K562 (cell line): ENCODE measurements around the gene SIX3.

Experiments
- CBFA2T3 ChIP-seq: fragments of 450-650 bp; IDR thresholded peaks from 2 replicates; pipeline ENCODE4 v1.6.1; 2017
- MYBL2 ChIP-seq, 2 experiments: fragments of 450-650 bp in 1 of 2; sonication (generic) in 1 of 2; formaldehyde crosslinking in 1 of 2; IDR thresholded peaks; 2 replicates each; pipeline versions ENCODE4 v1.6.1 to v1.8.1; 2017 to 2022; ENCODE audit warnings: borderline replicate concordance in 1 of 2, inconsistent platforms in 1 of 2, low read depth in 1 of 2, mild to moderate bottlenecking in 1 of 2, missing genetic modification reagents in 1 of 2, moderate library complexity in 1 of 2
- POLR2AphosphoS5 ChIP-seq: IDR thresholded peaks from 2 replicates; pipeline ENCODE4 v1.6.1; 2011; ENCODE audit warnings: mild to moderate bottlenecking, low read depth, low read length, moderate library complexity; ENCODE audit not compliant: control insufficient read depth, insufficient read depth
- RBM39 ChIP-seq: fragments of 200-400 bp; formaldehyde crosslinking; optimal IDR thresholded peaks from 2 replicates; pipeline ENCODE3; 2018; ENCODE audit warnings: low read depth, low read length
- RCOR1 ChIP-seq, 2 experiments: IDR thresholded peaks; 2 replicates each; pipeline ENCODE4 v1.6.1; 2012; ENCODE audit warnings: low read depth in 2 of 2, low read length in 2 of 2, borderline replicate concordance in 1 of 2, improper control_type of control experiment in 1 of 2
- SMARCA4 ChIP-seq: fragments of 450-650 bp; IDR thresholded peaks from 2 replicates; pipeline ENCODE4 v1.6.1; 2016
- TBP ChIP-seq: optimal IDR thresholded peaks from 2 replicates; pipeline ENCODE3; 2011; ENCODE audit warnings: low read depth, low read length, improper control_type of control experiment
- TCF7L2 ChIP-seq: fragments of 150-350 bp; IDR thresholded peaks from 2 replicates; pipeline ENCODE4 v1.6.1; 2016; ENCODE audit warnings: low read depth, mild to moderate bottlenecking, low read length, moderate library complexity
- TRIM28 ChIP-seq: fragments of 450-650 bp; IDR thresholded peaks from 2 replicates; pipeline ENCODE4 v1.6.1; 2017
- U2AF1 ChIP-seq: fragments of 200-400 bp; formaldehyde crosslinking; optimal IDR thresholded peaks from 2 replicates; pipeline ENCODE3; 2017; ENCODE audit warnings: mild to moderate bottlenecking, low read depth, low read length, moderate library complexity
- YY1 ChIP-seq, 3 experiments: IDR thresholded peaks; 2 replicates each; pipeline ENCODE4 v1.6.1; 2011; ENCODE audit warnings: low read length in 2 of 3, mild to moderate bottlenecking in 2 of 3, moderate library complexity in 2 of 3, borderline replicate concordance in 1 of 3, control low read depth in 1 of 3, low read depth in 1 of 3; ENCODE audit not compliant: insufficient read depth in 3 of 3, insufficient replicate concordance in 2 of 3, control insufficient read depth in 1 of 3, insufficient read length in 1 of 3; ENCODE audit errors: extremely low read depth in 1 of 3
- ZKSCAN3 ChIP-seq: fragments of 250-450 bp; sonication (Bioruptor Pico); IDR thresholded peaks from 2 replicates; pipeline ENCODE4 v1.4.0; 2020
- TF ChIP-seq, protein P1 (sequence below), 2 experiments: fragments of 450-650 bp in 1 of 2; sonication (generic) in 1 of 2; formaldehyde crosslinking in 1 of 2; IDR thresholded peaks in 1 of 2; conservative IDR thresholded peaks in 1 of 2; 2 replicates each; pipeline versions ENCODE4 v1.6.1 to v1.8.1; 2016 to 2023; ENCODE audit warnings: mild to moderate bottlenecking in 2 of 2, moderate library complexity in 2 of 2, inconsistent platforms in 1 of 2, missing genetic modification reagents in 1 of 2
- TF ChIP-seq, protein P2 (sequence below), 3 experiments: IDR thresholded peaks in 2 of 3; conservative IDR thresholded peaks in 1 of 3; 2 replicates each; pipeline ENCODE4 v1.5.1; 2011 to 2012; ENCODE audit warnings: low read length in 3 of 3, mild to moderate bottlenecking in 3 of 3, control low read depth in 2 of 3, improper control_type of control experiment in 1 of 3, inconsistent platforms in 1 of 3, low read depth in 1 of 3, mixed read lengths in 1 of 3, moderate library complexity in 1 of 3; ENCODE audit not compliant: insufficient read depth in 2 of 3

DNA sequence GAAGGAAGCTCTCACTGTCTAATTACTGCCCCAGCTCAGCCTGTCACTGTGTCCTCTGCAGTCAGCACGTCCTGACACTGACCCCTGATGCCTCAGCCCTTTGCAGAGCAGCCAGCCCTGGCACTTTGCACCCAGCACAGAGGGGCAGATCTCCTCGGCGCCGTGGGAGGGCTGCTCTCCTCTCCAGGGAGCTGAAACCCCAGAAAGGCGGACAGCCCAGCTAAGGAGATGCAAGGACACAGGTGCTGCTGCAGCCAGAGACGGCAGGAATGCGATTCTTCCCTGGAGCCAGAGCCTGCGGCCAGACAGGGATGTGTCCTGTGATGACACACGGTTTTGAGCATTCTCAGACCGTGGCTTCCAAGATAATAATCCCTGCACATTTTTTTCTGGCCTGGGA lies 34.5 kb upstream of the SIX3 start:
- TF ChIP-seq MYBL2 (IDR thresholded peaks at IDR 0.05; ENCODE audit: low read depth) (no peak), MYBL2 (CRISPR knock-in tag; IDR thresholded peaks at IDR 0.05; ENCODE audit: borderline replicate concordance) (no peak), U2AF1 (no peak), TBP (no peak), POLR2AphosphoS5 (no peak), TRIM28 (no peak), TCF7L2 (no peak), CBFA2T3 (no peak), RCOR1 (IDR thresholded peaks at IDR 0.05; ENCODE audit: borderline replicate concordance in 1 of 2, low read depth in 2 of 2, low read length in 2 of 2) (no peak), ZKSCAN3 (CRISPR knock-in tag) (no peak), SMARCA4 (no peak), YY1 (IDR thresholded peaks at IDR 0.05; ENCODE audit: borderline replicate concordance in 1 of 3, control insufficient read depth in 1 of 3, extremely low read depth in 1 of 3, insufficient read depth in 3 of 3, insufficient read length in 1 of 3, insufficient replicate concordance in 2 of 3, low read depth in 1 of 3, low read length in 2 of 3) (no peak), RBM39 (no peak)
- TF ChIP-seq, protein P1, sequence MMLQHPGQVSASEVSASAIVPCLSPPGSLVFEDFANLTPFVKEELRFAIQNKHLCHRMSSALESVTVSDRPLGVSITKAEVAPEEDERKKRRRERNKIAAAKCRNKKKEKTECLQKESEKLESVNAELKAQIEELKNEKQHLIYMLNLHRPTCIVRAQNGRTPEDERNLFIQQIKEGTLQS (IDR thresholded peaks at IDR 0.05) = no peak
- TF ChIP-seq, protein P1 (CRISPR knock-in tag; conservative IDR thresholded peaks at IDR 0.05) = no peak
- TF ChIP-seq, protein P2, sequence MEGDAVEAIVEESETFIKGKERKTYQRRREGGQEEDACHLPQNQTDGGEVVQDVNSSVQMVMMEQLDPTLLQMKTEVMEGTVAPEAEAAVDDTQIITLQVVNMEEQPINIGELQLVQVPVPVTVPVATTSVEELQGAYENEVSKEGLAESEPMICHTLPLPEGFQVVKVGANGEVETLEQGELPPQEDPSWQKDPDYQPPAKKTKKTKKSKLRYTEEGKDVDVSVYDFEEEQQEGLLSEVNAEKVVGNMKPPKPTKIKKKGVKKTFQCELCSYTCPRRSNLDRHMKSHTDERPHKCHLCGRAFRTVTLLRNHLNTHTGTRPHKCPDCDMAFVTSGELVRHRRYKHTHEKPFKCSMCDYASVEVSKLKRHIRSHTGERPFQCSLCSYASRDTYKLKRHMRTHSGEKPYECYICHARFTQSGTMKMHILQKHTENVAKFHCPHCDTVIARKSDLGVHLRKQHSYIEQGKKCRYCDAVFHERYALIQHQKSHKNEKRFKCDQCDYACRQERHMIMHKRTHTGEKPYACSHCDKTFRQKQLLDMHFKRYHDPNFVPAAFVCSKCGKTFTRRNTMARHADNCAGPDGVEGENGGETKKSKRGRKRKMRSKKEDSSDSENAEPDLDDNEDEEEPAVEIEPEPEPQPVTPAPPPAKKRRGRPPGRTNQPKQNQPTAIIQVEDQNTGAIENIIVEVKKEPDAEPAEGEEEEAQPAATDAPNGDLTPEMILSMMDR (IDR thresholded peaks at IDR 0.05 in 2 of 3, conservative IDR thresholded peaks at IDR 0.05 in 1 of 3; ENCODE audit: insufficient read depth in 2 of 3, low read depth in 1 of 3, low read length in 3 of 3) = no peak
